ENCODE data around the gene TMIE.
"Not testable (repeated sequence)": the region's sequence is repeated elsewhere in the genome, so short reads cannot be mapped to it uniquely, and the experiment has no call there.

TMIE gene

GRCh38 chr3:46729038-46729437 lies 27.8 kb downstream of the TMIE start:
- no peak for DNase-seq

DNA sequence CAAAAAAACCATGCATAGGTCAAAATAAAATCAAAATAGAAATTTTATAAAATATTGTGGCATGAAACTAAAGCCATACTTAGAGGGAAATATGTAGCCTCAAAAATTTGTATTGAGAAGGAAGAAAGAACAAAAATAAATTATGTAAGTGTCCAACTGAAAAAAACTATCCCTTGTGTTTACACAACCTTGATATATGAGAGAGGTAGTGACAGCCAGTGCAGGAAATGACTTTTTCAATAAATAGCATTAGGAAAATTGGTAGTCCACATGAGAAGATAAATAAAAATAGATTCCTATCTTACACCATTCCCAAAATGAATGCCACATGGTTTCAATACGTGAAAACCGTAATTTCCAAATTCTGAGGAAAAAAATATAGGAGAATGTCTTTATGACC lies 29.6 kb downstream of the TMIE start:
- no peak for DNase-seq

- no peak for DNase-seq
Measured at GRCh38 chr3:46731795-46732194, 30.6 kb downstream of the TMIE start.

DNA sequence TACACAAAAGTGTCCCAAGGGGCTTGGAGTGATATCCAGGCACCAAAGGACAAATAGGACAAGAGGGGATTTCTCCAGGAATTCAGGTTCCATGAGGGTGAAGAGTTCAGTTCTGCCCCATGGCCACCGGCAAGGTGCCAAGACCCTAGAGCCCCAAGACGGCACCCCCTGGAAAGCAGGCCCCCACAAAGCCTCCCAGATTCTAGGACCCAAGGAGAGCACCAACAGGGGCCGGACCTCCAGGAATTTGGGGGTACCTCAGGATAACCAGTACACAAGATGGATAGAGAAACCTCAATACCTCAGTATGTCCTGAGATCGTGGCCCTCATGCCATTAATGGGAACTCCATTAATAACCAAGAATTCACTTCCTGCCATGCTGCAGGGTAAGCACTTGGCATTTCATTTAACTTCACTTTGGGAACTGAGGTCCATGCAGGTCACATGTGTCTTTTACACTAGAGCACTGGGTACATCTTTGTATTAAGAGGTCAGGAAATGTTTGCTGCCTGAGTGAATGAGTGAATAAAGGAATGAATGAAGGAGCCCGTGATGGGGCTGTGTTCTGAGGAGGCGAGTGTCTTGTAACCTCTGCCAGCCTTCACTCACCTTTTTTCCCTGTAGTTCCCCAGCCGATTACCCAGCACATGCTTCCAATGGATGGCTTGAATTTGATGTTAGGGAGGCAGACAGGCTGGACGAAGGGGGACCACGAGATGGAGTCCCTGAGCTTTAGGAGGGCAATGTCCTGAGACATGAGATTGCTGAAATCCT lies 32.0 kb downstream of the TMIE start:
- no peak for DNase-seq

DNA sequence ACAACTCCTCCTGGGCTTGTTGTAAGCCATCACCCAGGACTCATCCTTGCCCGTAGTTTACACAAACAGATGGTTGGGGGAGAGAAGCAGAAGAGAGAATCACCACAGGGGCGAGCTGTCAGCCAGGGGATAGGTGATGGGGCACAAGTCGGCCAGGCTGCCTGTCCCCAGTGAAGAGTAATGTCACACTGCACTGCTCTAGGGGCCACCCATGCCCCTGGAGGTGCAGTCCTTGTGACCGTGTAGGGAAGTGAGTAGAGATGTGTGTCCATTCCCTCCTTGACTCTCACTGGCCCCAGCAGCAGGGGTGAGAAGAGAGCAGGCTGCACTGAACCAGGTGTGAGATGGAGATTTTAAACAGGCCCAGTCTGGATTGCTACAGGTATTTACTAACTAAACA lies 33.6 kb downstream of the TMIE start:
- no peak for DNase-seq

- DNase-seq: no peak
Measured at GRCh38 chr3:46736006-46736872, 35.0 kb downstream of the TMIE start.

DNA sequence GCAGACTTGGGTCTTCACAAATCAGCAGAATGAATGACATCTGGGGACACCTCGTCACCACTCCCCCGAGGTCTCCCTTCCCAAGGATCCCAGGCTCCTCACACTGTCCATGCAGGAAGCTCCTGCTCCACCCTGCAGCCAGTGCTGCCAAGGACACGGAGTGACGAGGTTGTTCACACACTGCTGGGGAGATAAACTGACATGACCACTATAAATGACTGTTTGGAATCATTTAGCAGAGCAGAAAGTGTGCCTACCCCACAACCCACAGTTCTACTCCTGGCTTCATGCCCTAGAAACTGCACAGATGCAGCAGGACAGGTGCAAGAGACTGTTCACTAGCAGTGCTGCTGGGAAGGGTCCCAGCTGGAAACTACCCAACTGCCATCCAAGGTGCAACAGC lies 36.1 kb downstream of the TMIE start:
- no peak for DNase-seq

GRCh38 chr3:46739565-46739964 lies 38.4 kb downstream of the TMIE start:
- not testable (repeated sequence) for DNase-seq

DNA sequence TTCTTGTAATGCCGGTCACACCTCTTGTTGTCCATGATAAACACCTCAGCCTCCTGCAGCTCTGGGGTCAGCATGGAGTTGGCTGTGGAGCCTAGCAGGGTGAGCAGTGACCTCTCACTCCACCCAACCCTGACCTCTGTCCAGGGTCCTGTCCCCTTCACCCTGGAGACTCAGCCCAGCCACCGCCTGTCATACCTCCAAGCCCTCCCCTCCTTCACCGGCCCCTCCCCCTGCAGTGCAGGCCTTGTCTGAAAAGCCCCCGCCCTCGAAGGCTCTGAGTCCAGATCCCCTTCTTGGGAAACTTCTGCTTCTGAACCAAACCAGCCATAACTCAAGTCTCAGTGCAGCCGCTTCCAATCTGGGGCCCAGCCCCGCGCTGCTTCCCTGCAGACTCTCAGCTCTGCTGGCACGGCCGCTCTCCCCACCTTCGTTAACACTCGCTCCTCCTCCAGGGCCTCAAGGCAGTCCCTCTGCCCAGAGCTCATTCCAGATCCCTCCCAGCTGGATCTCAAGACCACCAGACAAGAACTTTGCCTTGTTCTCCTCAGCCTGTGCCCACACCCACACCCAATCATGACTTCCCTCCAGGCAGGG lies 41.9 kb downstream of the TMIE start:
- no peak for DNase-seq

GRCh38 chr3:46746711-46747110 lies 45.5 kb downstream of the TMIE start:
- DNase-seq: no peak

DNA sequence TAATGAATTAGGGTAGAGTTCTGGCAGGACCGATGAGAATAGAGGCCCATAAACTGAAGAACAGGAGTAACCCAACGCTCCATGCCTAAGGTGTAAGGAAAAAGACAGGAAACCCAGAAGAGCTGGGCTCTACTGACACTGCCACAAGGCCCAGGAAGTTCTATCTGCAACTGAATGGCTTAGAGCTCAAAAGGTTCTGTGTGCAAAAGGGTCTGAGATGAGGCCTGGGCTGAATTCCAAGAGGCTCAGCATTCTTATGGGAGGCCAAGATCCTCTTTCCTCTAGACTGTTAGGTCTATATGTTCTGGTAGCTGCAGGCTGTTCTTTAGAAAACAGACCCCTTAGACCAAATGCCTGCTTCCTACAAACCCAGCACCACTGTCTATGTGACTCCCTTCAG lies 47.0 kb downstream of the TMIE start:
- DNase-seq: no peak

DNA sequence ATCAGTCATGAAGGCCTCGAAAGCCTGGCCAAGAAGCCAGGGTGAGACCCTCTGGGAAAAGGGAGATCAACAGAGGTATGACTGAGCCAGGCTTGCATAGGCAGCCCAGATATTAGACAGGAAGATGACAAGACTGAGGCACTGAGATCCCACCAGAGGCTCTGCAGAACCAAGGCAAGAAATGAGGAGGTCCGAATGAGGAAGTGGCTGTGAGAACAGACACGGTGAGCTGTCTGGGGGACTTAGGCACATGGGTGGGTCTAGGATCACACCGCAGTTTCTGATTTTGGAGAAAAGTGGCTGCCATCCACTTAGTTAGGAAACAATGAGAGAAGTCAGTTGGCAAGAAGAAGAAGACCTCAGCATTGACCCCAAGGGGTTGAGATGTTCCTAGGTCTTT lies 47.9 kb downstream of the TMIE start:
- no peak for DNase-seq

- no peak for DNase-seq
Measured at GRCh38 chr3:46750555-46751038, 49.4 kb downstream of the TMIE start.

- not testable (repeated sequence) for DNase-seq
Measured at GRCh38 chr3:46753127-46753526, 51.9 kb downstream of the TMIE start.

- DNase-seq: no peak
Measured at GRCh38 chr3:46755646-46756045, 54.5 kb downstream of the TMIE start.

DNA sequence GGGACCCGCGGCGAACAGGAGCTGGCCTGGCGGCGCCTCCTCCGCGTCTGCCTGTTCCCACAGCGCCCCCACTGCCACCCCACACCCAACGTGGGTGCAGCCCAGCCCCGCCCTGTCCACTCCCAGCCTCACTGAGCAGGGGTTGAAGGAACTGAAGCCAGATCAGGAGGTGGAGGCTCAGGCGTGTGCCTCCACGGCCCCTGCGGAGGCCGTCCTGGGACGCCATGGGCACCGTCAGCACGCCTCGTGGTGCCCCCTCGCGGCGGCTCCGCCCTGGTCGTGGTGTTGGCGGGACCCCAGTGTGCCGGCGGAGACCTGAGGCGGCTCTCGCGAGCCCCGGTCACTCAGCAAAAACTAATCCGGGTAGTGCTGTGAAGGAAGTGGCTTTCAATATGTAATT lies 55.5 kb downstream of the TMIE start:
- DNase-seq: no peak

GRCh38 chr3:46759239-46760167 lies 58.3 kb downstream of the TMIE start:
- no peak for DNase-seq
